ENCODE data around the gene TGFBR1. TPM values are rescaled to one million over a fixed set of nuclear protein-coding genes. Genes with fewer than 3 reads are reported as not detected.

The TGFBR1 gene
- total RNA-seq, 6 donors from 2014 or later, result 13.6 to 63.1 (median 37.9) TPM

DNA sequence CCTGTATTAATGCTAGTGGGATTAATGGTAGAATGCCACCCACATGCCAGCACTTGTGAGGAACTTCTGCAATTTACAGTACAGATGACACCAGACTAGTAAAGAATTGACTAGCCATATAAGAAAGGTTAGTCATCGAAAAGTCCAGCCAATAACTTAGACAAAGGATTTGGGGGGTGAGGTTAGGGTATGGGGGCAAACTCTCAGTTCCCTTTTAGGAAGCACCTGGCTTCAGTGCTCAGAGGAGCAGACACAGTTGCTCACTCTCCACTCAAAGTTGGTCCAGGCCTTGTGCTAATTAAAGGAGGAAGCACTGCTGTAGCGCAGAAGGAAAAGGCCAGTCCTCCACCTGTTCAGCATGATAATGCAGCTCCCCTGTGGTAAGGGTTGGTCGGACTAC, 25.2 kb downstream of the TGFBR1 start:
- Histone ChIP-seq H3K36me3 (peaks cover 0 to 20% (median 0%) of the 10 kb centered on the region in 4 donors), H3K4me3 (no peak overlapping the region), H3K9me3 (no peaks in the 10 kb centered on the region), H3K27ac (no peak overlapping the region), H3K4me1 (peaks cover 8 to 18% (median 15%) of the 10 kb centered on the region in 4 donors), H3K27me3 (no peaks in the 10 kb centered on the region)
- DNase-seq, result no peak
- WGBS, 2 donors, result 74 to 76% methylated on average over 3 of the region's 3 CpGs
- no peak for TF ChIP-seq POLR2A (IDR thresholded peaks at IDR 0.05)
- no peak for TF ChIP-seq POLR2AphosphoS5 (IDR thresholded peaks at IDR 0.05)
- no peak for TF ChIP-seq EP300 (IDR thresholded peaks at IDR 0.05)
- TF ChIP-seq, protein P1, sequence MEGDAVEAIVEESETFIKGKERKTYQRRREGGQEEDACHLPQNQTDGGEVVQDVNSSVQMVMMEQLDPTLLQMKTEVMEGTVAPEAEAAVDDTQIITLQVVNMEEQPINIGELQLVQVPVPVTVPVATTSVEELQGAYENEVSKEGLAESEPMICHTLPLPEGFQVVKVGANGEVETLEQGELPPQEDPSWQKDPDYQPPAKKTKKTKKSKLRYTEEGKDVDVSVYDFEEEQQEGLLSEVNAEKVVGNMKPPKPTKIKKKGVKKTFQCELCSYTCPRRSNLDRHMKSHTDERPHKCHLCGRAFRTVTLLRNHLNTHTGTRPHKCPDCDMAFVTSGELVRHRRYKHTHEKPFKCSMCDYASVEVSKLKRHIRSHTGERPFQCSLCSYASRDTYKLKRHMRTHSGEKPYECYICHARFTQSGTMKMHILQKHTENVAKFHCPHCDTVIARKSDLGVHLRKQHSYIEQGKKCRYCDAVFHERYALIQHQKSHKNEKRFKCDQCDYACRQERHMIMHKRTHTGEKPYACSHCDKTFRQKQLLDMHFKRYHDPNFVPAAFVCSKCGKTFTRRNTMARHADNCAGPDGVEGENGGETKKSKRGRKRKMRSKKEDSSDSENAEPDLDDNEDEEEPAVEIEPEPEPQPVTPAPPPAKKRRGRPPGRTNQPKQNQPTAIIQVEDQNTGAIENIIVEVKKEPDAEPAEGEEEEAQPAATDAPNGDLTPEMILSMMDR (IDR thresholded peaks at IDR 0.05), result no peak
- peak in 1 of 2 donors; percentile 36 for ATAC-seq (ENCODE audit: low FRiP score in 2 of 2)

DNA sequence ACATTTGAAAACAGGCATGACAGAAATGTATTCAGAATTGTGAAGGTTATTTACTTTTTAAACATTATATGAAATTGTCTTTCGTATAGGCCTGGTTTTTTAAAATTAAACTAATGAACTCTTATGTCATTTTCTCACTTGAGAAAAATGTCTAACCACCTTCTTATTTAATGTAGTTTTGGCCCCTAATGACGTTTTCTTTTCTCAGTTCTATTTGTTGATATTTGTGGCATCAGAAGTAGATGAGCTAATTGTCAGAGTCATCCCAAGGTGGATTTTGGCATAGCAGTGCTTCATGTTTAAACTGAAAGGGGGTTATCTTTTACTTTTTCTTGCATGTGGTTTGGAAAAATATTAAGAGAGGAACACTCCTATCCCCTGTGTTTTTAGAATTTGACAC, 28.2 kb downstream of the TGFBR1 start:
- Histone ChIP-seq H3K36me3 (peaks cover 0 to 26% (median 0%) of the 10 kb centered on the region in 4 donors), H3K4me1 (peaks cover 0 to 21% (median 8%) of the 10 kb centered on the region in 4 donors), H3K9me3 (no peaks in the 10 kb centered on the region), H3K4me3 (no peak overlapping the region), H3K27me3 (no peaks in the 10 kb centered on the region), H3K27ac (no peak overlapping the region)
- DNase-seq (no peak), ATAC-seq (ENCODE audit: low FRiP score in 2 of 2) (no peak)
- TF ChIP-seq POLR2AphosphoS5 (IDR thresholded peaks at IDR 0.05) (no peak), POLR2A (IDR thresholded peaks at IDR 0.05) (no peak), EP300 (IDR thresholded peaks at IDR 0.05) (no peak)
- TF ChIP-seq, protein P1 (IDR thresholded peaks at IDR 0.05), result no peak
- 72 to 81% methylated on average over 2 of the region's 2 CpGs for whole genome bisulfite sequencing, 2 donors

DNA sequence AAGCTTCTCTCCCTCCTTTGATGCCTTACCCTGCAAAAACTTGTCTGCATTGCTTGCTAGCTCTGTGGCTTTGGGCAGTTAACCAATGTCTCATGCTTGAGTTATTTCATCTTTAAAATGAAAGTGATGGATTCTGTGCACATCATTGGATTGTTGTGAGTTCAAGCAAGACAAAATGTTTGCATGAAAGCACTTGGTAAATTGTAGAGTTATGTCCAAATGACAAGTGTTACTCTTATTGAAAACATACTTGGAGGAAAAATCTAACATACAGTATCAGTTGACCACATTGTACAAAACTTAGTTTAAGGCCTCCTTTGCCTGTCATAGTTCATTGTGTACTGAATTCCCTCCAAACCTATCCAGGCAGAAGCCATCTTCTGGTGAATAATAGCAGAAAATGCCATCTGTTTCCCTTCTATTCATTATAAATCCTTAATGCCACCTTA, 30.0 kb downstream of the TGFBR1 start:
- DNase-seq (no peak), ATAC-seq (ENCODE audit: low FRiP score in 2 of 2) (no peak)
- no peak overlapping the region for H3K4me3 ChIP-seq
- H3K27me3 ChIP-seq, result no peaks in the 10 kb centered on the region
- H3K9me3 ChIP-seq, result no peaks in the 10 kb centered on the region
- H3K4me1 ChIP-seq, result peaks cover 0 to 21% (median 6%) of the 10 kb centered on the region in 4 donors
- H3K36me3 ChIP-seq, result peaks cover 0 to 42% (median 0%) of the 10 kb centered on the region in 4 donors
- no peak for TF ChIP-seq POLR2A (IDR thresholded peaks at IDR 0.05)
- no peak for TF ChIP-seq POLR2AphosphoS5 (IDR thresholded peaks at IDR 0.05)
- no peak for TF ChIP-seq EP300 (IDR thresholded peaks at IDR 0.05)
- TF ChIP-seq, protein P1 (IDR thresholded peaks at IDR 0.05), result no peak
- H3K27ac ChIP-seq, result no peak overlapping the region

DNA sequence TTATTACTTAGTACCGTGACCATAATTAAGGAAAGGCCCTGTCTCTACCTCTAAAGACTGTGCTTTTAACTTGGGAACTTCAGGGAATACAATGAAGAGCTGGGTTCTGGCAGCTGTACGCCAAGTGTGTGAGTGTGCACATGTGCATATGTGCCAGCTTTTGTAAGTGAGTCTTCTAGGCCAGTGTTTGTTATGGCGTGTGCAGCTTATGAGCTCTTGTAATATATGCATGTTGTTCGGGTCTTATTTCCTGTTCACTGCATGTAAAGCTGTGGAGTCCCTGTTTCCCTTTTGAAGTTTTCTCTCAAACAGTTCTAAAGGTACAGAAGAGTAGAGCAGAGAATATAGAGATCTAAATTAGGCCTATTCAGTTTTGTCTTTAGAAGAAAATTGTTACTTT, 30.5 kb downstream of the TGFBR1 start:
- H3K4me3 ChIP-seq, result no peak overlapping the region
- H3K36me3 ChIP-seq, result peaks cover 0 to 38% (median 0%) of the 10 kb centered on the region in 4 donors
- H3K9me3 ChIP-seq, result no peaks in the 10 kb centered on the region
- no peaks in the 10 kb centered on the region for H3K27me3 ChIP-seq
- WGBS, 2 donors, result 68 to 89% methylated on average over 4 of the region's 4 CpGs
- no peak for ATAC-seq (ENCODE audit: low FRiP score in 2 of 2)
- TF ChIP-seq, protein P1 (IDR thresholded peaks at IDR 0.05), result no peak
- TF ChIP-seq POLR2AphosphoS5 (IDR thresholded peaks at IDR 0.05) (no peak), POLR2A (IDR thresholded peaks at IDR 0.05) (no peak), EP300 (IDR thresholded peaks at IDR 0.05) (no peak)
- no peak overlapping the region for H3K27ac ChIP-seq
- DNase-seq, result no peak
- peaks cover 0 to 21% (median 6%) of the 10 kb centered on the region in 4 donors for H3K4me1 ChIP-seq

DNA sequence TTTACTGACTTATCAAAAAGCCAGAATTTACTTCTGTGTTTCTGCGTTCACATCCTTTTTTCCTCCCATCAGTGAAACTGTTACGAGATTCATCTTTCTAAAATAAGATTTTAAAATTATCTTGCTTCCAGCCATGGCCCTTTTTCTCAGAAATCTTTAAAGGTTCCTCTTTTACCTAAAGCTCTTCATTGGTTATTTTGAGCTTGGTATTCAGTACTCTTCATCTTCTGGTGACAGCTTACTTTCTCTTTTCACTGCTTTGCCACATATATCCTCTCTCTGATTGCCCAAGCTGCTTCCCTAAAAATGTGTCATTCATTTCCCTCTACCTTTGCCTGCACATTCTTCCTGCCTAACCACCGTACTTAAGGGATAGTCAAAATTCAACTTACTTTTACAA, 32.3 kb downstream of the TGFBR1 start:
- Histone ChIP-seq H3K4me3 (no peak overlapping the region), H3K27me3 (no peaks in the 10 kb centered on the region), H3K9me3 (no peaks in the 10 kb centered on the region), H3K27ac (peak overlapping the region in 2 of 4 donors; percentile 35 to 44), H3K4me1 (peaks cover 0 to 21% (median 6%) of the 10 kb centered on the region in 4 donors), H3K36me3 (peaks cover 0 to 48% (median 3%) of the 10 kb centered on the region in 4 donors)
- DNase-seq, result no peak
- peak in 1 of 2 donors; percentile 63 for ATAC-seq (ENCODE audit: low FRiP score in 2 of 2)
- TF ChIP-seq POLR2A (IDR thresholded peaks at IDR 0.05) (no peak), POLR2AphosphoS5 (IDR thresholded peaks at IDR 0.05) (no peak), EP300 (IDR thresholded peaks at IDR 0.05) (no peak)
- TF ChIP-seq, protein P1 (IDR thresholded peaks at IDR 0.05), result no peak
- 62 to 65% methylated on average over 3 of the region's 3 CpGs for WGBS, 2 donors
